GM18861 (cell line): ENCODE data around the gene SMG5.

ENCODE experiments used
- ATAC-seq: cut with Tn5 transposase; IDR thresholded peaks from one replicate; pipeline ENCODE4 v1.9.1; 2021; ENCODE audit not compliant: unreplicated experiment

SMG5 gene

GRCh38 chr1:156246241-156246780 is 36.3 kb downstream of the SMG5 start:
- ATAC-seq, result no peak

GRCh38 chr1:156245451-156246232 is 37.0 kb downstream of the SMG5 start:
- ATAC-seq, result no peak

GRCh38 chr1:156244712-156245111 is 37.9 kb downstream of the SMG5 start:
- no peak for ATAC-seq

GRCh38 chr1:156244126-156244525 is 38.5 kb downstream of the SMG5 start:
- ATAC-seq, result no peak

- ATAC-seq, result no peak
Observed at GRCh38 chr1:156242738-156243137, 39.9 kb downstream of the SMG5 start.

- no peak for ATAC-seq
Observed at GRCh38 chr1:156241926-156242325, 40.7 kb downstream of the SMG5 start, which contains the start of gene BGLAP. BGLAP (plus strand) TSS chr1:156242184; CDS start chr1:156242232, 48 bp downstream.

- ATAC-seq, result no peak
Observed at GRCh38 chr1:156241311-156241811, 41.3 kb downstream of the SMG5 start.

- no peak for ATAC-seq
Observed at GRCh38 chr1:156238248-156238647, 44.4 kb downstream of the SMG5 start.

GRCh38 chr1:156236164-156236563 is 46.5 kb downstream of the SMG5 start:
- no peak for ATAC-seq

- ATAC-seq, result no peak
Observed at GRCh38 chr1:156233426-156234127, 49.0 kb downstream of the SMG5 start.

GRCh38 chr1:156232201-156232894 is 50.3 kb downstream of the SMG5 start:
- no peak for ATAC-seq

- no peak for ATAC-seq
Observed at GRCh38 chr1:156230473-156230837, 52.2 kb downstream of the SMG5 start.

GRCh38 chr1:156229809-156230472 is 52.7 kb downstream of the SMG5 start:
- no peak for ATAC-seq

GRCh38 chr1:156228501-156228900 is 54.1 kb downstream of the SMG5 start:
- no peak for ATAC-seq

- no peak for ATAC-seq
Observed at GRCh38 chr1:156226782-156227181, 55.8 kb downstream of the SMG5 start.

- ATAC-seq, result peak; percentile 60
Observed at GRCh38 chr1:156226116-156226538, 56.5 kb downstream of the SMG5 start.

- ATAC-seq, result no peak
Observed at GRCh38 chr1:156225677-156226014, 57.0 kb downstream of the SMG5 start.

GRCh38 chr1:156221986-156222692 is 60.5 kb downstream of the SMG5 start:
- ATAC-seq, result no peak

GRCh38 chr1:156220226-156220625 is 62.4 kb downstream of the SMG5 start:
- ATAC-seq, result no peak

GRCh38 chr1:156217871-156218270 is 64.8 kb downstream of the SMG5 start:
- no peak for ATAC-seq
